Esophagus squamous epithelium (tissue), 4 donors: ENCODE results near the gene NDUFB11.

ENCODE experiments used
- POLR2A ChIP-seq, 4 donors: fragments of 450-650 bp; IDR thresholded peaks; one replicate each; pipeline ENCODE4 v1.6.1; 2017; ENCODE audit warnings: antibody characterized with exemption in 4 of 4, mild to moderate bottlenecking in 4 of 4, moderate library complexity in 3 of 4
- TF ChIP-seq, protein P1 (sequence below), 6 experiments: fragments of 450-650 bp in 4 of 6; fragments of 200-600 bp in 2 of 6; sonication (generic) in 2 of 6; IDR thresholded peaks; one replicate each; pipeline ENCODE4 v1.5.1; 2016 to 2019; ENCODE audit warnings: antibody characterized with exemption in 6 of 6, mild to moderate bottlenecking in 4 of 6, moderate library complexity in 4 of 6

- TF ChIP-seq, protein P1, sequence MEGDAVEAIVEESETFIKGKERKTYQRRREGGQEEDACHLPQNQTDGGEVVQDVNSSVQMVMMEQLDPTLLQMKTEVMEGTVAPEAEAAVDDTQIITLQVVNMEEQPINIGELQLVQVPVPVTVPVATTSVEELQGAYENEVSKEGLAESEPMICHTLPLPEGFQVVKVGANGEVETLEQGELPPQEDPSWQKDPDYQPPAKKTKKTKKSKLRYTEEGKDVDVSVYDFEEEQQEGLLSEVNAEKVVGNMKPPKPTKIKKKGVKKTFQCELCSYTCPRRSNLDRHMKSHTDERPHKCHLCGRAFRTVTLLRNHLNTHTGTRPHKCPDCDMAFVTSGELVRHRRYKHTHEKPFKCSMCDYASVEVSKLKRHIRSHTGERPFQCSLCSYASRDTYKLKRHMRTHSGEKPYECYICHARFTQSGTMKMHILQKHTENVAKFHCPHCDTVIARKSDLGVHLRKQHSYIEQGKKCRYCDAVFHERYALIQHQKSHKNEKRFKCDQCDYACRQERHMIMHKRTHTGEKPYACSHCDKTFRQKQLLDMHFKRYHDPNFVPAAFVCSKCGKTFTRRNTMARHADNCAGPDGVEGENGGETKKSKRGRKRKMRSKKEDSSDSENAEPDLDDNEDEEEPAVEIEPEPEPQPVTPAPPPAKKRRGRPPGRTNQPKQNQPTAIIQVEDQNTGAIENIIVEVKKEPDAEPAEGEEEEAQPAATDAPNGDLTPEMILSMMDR (IDR thresholded peaks at IDR 0.05), result no peak
- TF ChIP-seq POLR2A (IDR thresholded peaks at IDR 0.05), result no peak
These were observed 37.7 kb upstream of the NDUFB11 start for GRCh38 chrX:47182106-47182700.
